ENCODE measurements around the gene RPS6KA2. TPM values are rescaled to one million over a fixed set of nuclear protein-coding genes. Genes with fewer than 3 reads are reported as not detected.
A peak's percentile ranks its signal among the peaks of the same experiment; 100 is the strongest.
"Not testable (repeated sequence)": the region's sequence is repeated elsewhere in the genome, so short reads cannot be mapped to it uniquely, and the experiment has no call there.

RPS6KA2 gene
- total RNA-seq, 3 donors from 2014 or later = 8.6 to 21.3 (median 18.7) TPM

- Histone ChIP-seq H3K9me3 (no peaks in the 10 kb centered on the region), H3K36me3 (ENCODE audit: low read depth) (no peaks in the 10 kb centered on the region), H3K4me3 (no peak overlapping the region), H3K4me1 (ENCODE audit: low read depth) (peaks cover 5% of the 10 kb centered on the region)
- TF ChIP-seq CTCF (IDR thresholded peaks at IDR 0.05) = no peak
- ATAC-seq (peak; percentile 88), DNase-seq (peak in 2 of 3 donors; percentile 47 to 56)
- intact Hi-C loops (cut with DNase I, micrococcal nuclease) = no loop called here
Measured at GRCh38 chr6:166542580-166542912, 84.5 kb downstream of the RPS6KA2 start.

GRCh38 chr6:166541876-166542579, 85.0 kb downstream of the RPS6KA2 start:
- no peak for TF ChIP-seq CTCF (IDR thresholded peaks at IDR 0.05)
- ATAC-seq (peak; percentile 51), DNase-seq (no peak)
- Histone ChIP-seq H3K4me3 (no peak overlapping the region), H3K9me3 (no peaks in the 10 kb centered on the region), H3K36me3 (ENCODE audit: low read depth) (no peaks in the 10 kb centered on the region), H3K4me1 (ENCODE audit: low read depth) (peaks cover 5% of the 10 kb centered on the region)
- intact Hi-C loops (cut with DNase I, micrococcal nuclease) = no loop called here

GRCh38 chr6:166541366-166541765, 85.7 kb downstream of the RPS6KA2 start:
- Histone ChIP-seq H3K36me3 (ENCODE audit: low read depth) (no peaks in the 10 kb centered on the region), H3K9me3 (no peaks in the 10 kb centered on the region), H3K4me1 (ENCODE audit: low read depth) (peaks cover 5% of the 10 kb centered on the region), H3K4me3 (no peak overlapping the region)
- DNase-seq (no peak), ATAC-seq (no peak)
- TF ChIP-seq CTCF (IDR thresholded peaks at IDR 0.05) = no peak
- intact Hi-C loops (cut with DNase I, micrococcal nuclease) = no loop called here

GRCh38 chr6:166540631-166541331, 86.3 kb downstream of the RPS6KA2 start:
- intact Hi-C loops (cut with DNase I, micrococcal nuclease) = no loop called here
- Histone ChIP-seq H3K4me1 (ENCODE audit: low read depth) (peaks cover 5% of the 10 kb centered on the region), H3K36me3 (ENCODE audit: low read depth) (no peaks in the 10 kb centered on the region), H3K9me3 (no peaks in the 10 kb centered on the region), H3K4me3 (no peak overlapping the region)
- ATAC-seq (peak; percentile 69), DNase-seq (peak in 2 of 3 donors; percentile 29 to 42)
- TF ChIP-seq CTCF (IDR thresholded peaks at IDR 0.05) = no peak

GRCh38 chr6:166539543-166539942, 87.5 kb downstream of the RPS6KA2 start:
- no peaks in the 10 kb centered on the region for H3K9me3 ChIP-seq
- no peak overlapping the region for H3K4me3 ChIP-seq
- intact Hi-C loops (cut with DNase I, micrococcal nuclease) = no loop called here
- TF ChIP-seq CTCF (IDR thresholded peaks at IDR 0.05) = no peak
- no peak for ATAC-seq
- H3K4me1 ChIP-seq (ENCODE audit: low read depth) = peaks cover 5% of the 10 kb centered on the region
- no peak for DNase-seq
- H3K36me3 ChIP-seq (ENCODE audit: low read depth) = no peaks in the 10 kb centered on the region

- ATAC-seq; intact Hi-C loops (cut with DNase I, micrococcal nuclease): not testable (repeated sequence)
Measured at GRCh38 chr6:166539011-166539385, 88.1 kb downstream of the RPS6KA2 start.

More at GRCh38 chr6:166539011-166539385, 88.1 kb downstream of the RPS6KA2 start:
- H3K4me1 ChIP-seq (ENCODE audit: low read depth); H3K4me3 ChIP-seq; DNase-seq; H3K36me3 ChIP-seq (ENCODE audit: low read depth); H3K9me3 ChIP-seq: not testable (repeated sequence)

Measured in mucosa of descending colon (tissue), 3 donors.